Activated naive CD8-positive, alpha-beta T cell treated with anti-CD3 and anti-CD28 coated beads, Interleukin-2, amount 50 U/mL, for 24 hours (primary cell): Measurements from ENCODE around the gene ACAT1.
A peak's percentile ranks its signal among the peaks of the same experiment; 100 is the strongest.

Experiments
- ATAC-seq: fragments of 150-1000 bp; cut with Tn5 transposase; one replicate; pipeline ENCODE4 v1.10.0; 2021
- DNase-seq: peaks from one replicate; pipeline ENCODE4 v3.0.0; 2021
- H3K27ac Mint-ChIP-seq: one replicate; pipeline ENCODE4 v1.8.0; 2021; ENCODE audit warnings: mild to moderate bottlenecking, mixed read lengths
- H3K27me3 Mint-ChIP-seq: one replicate; pipeline ENCODE4 v1.8.0; 2021; ENCODE audit warnings: mixed read lengths
- H3K36me3 Mint-ChIP-seq: one replicate; pipeline ENCODE4 v1.8.0; 2021; ENCODE audit warnings: low read depth, mixed read lengths
- H3K4me1 Mint-ChIP-seq: one replicate; pipeline ENCODE4 v1.8.0; 2021; ENCODE audit warnings: mixed read lengths
- H3K4me3 Mint-ChIP-seq: one replicate; pipeline ENCODE4 v1.8.0; 2021; ENCODE audit warnings: mild to moderate bottlenecking, moderate library complexity, mixed read lengths
- H3K9me3 Mint-ChIP-seq: one replicate; pipeline ENCODE4 v1.8.0; 2021; ENCODE audit warnings: mixed read lengths

ACAT1 gene

GRCh38 chr11:108193725-108194124 is 72.4 kb downstream of the ACAT1 start:
- Mint-ChIP-seq H3K27me3 (no peaks in the 10 kb centered on the region), H3K27ac (no peak overlapping the region), H3K36me3 (peaks cover 53% of the 10 kb centered on the region), H3K4me1 (peaks cover 33% of the 10 kb centered on the region), H3K9me3 (no peaks in the 10 kb centered on the region), H3K4me3 (no peak overlapping the region)
- DNase-seq: no peak
- no peak for ATAC-seq

- DNase-seq (no peak), ATAC-seq (peak; percentile 9)
- no peak overlapping the region for H3K4me3 Mint-ChIP-seq
- H3K27me3 Mint-ChIP-seq: no peaks in the 10 kb centered on the region
- peaks cover 44% of the 10 kb centered on the region for H3K36me3 Mint-ChIP-seq
- peaks cover 60% of the 10 kb centered on the region for H3K4me1 Mint-ChIP-seq
- peak overlapping the region; percentile 73 for H3K27ac Mint-ChIP-seq
- no peaks in the 10 kb centered on the region for H3K9me3 Mint-ChIP-seq
Measured at GRCh38 chr11:108196901-108197300, 75.5 kb downstream of the ACAT1 start.
